Loucy (cell line): Measurements from ENCODE around the gene EPB41L2.

Experiments
- EZH2phosphoT487 ChIP-seq: fragments of 200-600 bp; IDR thresholded peaks from 2 replicates; pipeline ENCODE4 v1.6.1; 2018; ENCODE audit warnings: antibody characterized with exemption, mild to moderate bottlenecking, moderate library complexity, borderline replicate concordance
- TF ChIP-seq, protein P1 (sequence below): fragments of 200-600 bp; sonication (generic); conservative IDR thresholded peaks from 2 replicates; pipeline ENCODE4 v1.5.1; 2014; ENCODE audit warnings: mild to moderate bottlenecking, antibody characterized with exemption, low read length

DNA sequence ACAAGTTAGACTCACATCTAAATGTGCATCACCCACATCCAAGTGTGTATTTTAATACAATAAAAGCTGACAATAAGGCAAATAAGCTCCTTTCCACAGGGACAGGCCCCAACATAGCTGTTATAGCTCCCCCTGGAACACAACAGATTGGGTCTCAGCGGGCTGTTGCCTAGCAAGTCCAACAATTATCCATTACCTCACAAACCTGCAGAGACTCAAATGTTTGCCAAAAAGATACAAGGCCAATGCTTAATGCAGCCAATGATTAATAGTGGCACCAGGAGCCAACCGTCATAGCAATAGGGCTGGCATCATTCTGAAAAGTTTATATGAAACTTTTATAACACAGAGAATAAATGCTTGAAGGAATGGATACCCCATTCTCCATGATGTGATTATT, 35.7 kb downstream of the EPB41L2 start:
- no peak for TF ChIP-seq EZH2phosphoT487
- TF ChIP-seq, protein P1, sequence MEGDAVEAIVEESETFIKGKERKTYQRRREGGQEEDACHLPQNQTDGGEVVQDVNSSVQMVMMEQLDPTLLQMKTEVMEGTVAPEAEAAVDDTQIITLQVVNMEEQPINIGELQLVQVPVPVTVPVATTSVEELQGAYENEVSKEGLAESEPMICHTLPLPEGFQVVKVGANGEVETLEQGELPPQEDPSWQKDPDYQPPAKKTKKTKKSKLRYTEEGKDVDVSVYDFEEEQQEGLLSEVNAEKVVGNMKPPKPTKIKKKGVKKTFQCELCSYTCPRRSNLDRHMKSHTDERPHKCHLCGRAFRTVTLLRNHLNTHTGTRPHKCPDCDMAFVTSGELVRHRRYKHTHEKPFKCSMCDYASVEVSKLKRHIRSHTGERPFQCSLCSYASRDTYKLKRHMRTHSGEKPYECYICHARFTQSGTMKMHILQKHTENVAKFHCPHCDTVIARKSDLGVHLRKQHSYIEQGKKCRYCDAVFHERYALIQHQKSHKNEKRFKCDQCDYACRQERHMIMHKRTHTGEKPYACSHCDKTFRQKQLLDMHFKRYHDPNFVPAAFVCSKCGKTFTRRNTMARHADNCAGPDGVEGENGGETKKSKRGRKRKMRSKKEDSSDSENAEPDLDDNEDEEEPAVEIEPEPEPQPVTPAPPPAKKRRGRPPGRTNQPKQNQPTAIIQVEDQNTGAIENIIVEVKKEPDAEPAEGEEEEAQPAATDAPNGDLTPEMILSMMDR = no peak
